HK-2 (cell line): ENCODE measurements around the gene POP5.

Source experiments
- DNase-seq: peaks from one replicate; pipeline ENCODE4 v3.0.0-alpha.2; 2018; ENCODE audit not compliant: unreplicated experiment

Gene POP5

DNA sequence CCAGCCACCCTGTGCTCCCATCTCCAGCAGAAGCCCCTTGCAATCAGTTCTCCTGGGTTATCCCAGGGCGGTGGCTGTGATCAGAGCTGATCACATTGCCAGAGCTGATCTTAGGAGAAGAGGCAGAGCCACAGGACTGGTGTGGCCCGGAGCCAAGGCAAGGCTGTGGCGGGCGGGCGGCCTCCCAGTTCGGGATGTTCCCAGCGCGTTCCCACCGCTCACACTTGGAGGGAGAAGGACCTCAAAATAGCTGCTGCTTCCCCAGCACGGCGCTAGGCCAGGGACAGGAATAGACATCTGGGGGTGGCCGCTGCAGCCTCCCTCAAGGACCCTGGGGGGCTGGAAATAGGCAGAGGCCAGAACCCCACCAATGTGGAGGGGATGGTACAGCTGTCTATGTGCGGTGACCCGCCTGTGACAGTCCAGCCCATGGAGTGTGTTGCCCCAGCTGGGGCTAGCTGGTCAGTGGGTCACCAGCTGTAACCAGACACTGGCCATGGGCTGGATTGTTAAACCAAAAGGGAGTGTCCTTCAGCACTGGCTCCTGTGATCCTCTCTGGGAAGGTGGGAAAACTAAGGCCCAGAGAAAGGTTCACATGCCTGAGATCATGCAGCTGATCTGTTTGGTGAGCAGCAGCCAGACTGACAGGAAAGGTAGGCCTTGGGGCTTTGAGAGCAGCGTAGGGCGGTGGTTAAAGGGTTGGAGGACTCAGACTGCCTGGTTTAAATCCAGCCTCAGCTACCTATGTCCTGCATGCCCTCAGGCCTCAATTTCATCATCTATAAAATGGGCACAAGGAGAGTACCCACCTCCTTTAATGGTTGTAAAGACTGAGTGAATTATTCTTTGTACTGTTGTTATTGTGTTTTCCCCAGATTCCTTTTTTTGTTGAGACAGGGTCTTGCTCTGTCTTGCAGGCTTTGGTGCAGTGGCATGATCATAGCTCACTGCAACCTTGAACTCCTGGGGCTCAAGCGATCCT lies 8.0 kb upstream of the POP5 start:
- no peak for DNase-seq

- DNase-seq, result no peak
Observed at GRCh38 chr12:120588371-120588770, 7.2 kb upstream of the POP5 start.

DNA sequence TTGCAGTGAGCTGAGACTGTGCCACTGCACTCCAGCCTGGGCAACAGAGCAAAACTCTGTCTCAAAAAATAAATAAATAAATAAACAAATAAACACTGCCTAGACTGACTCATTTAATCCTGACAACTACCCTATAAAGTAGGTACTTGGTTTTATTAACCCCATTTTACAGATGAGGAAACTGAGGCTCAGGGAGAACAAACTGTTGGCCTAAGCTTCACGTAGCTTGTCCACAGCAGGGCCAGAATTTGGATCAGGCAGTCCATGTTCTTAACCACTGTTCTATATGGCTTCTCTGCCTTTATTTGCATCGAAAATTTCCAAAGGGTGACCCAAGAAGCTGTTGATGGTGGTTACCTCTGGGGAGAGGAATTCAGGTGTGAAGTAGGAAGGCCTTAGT lies 5.7 kb upstream of the POP5 start:
- DNase-seq, result no peak

- DNase-seq, result no peak
Observed at GRCh38 chr12:120586206-120586605, 5.0 kb upstream of the POP5 start.

GRCh38 chr12:120584343-120585149 lies 3.3 kb upstream of the POP5 start:
- peak; percentile 67 for DNase-seq

DNA sequence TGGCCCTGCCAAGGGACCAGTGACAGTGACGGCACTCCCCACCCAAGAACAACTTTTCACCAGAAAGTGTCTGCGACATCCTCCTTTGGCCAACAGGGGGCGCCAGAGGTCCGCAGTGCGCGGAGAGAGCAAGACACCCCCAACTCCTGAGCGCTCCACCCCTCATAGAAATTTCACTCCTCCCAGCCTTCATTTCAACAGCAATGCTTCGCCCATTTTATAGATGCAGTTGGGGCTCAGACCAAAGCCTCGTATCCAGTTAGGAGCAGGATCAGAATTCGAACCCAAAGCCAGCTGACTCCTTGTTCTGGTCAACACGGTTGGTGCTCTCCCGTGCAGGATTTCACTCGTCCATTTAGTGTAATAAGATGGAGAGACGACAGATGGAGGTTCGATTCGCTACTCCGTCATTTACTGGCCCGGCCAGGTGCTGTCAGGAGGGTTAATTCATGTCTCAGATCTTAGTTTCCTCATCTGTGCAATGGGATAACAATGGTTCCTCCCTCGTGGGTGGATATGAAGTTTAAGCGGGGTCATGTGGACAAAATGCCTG lies 2.4 kb upstream of the POP5 start:
- DNase-seq, result peak; percentile 73

- DNase-seq, result no peak
Observed at GRCh38 chr12:120581998-120582397, 796 bp upstream of the POP5 start.

- no peak for DNase-seq
Observed at GRCh38 chr12:120579179-120579578, 2.0 kb downstream of the POP5 start.

DNA sequence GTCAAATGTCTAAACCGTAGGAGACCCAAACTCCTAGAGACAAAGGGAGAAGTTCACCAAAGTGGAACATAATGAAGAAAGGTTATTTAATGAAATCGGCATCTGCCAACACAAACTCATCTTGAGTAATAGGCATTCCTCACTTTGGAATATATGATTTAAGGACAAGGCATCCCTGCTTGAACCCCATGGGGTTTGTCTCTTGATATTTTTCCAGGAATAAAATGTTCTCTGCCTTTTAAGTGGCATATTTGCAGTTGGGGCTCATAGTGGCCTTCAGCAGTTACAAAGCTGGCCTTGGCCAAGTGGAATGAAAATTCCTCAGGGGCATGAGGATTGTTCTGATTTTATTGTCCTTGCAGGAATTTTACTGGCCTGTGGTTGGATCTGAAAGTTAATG lies 7.1 kb downstream of the POP5 start:
- no peak for DNase-seq

DNA sequence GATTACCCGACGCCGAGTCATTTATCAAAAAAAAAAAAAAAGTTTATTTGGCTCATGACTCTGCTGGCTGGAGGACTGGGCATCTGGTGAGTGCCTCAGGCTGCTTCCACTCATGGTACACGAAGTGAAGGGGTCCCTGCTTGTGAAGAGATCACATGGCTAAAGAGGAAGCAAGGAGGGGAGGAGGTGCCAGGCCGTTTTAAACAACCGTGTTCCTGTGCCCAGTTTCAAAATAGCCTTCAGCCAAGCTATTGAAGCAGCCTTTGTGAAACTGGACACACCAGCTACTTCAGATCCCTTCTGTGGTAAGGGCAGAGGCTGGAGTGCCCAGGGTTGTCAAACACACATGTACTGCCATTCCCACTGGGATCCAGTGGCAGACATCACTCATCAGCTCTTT lies 7.6 kb downstream of the POP5 start:
- DNase-seq, result no peak

GRCh38 chr12:120571299-120571698 lies 9.9 kb downstream of the POP5 start:
- no peak for DNase-seq

GRCh38 chr12:120563495-120563894 lies 17.7 kb downstream of the POP5 start:
- DNase-seq, result no peak

DNA sequence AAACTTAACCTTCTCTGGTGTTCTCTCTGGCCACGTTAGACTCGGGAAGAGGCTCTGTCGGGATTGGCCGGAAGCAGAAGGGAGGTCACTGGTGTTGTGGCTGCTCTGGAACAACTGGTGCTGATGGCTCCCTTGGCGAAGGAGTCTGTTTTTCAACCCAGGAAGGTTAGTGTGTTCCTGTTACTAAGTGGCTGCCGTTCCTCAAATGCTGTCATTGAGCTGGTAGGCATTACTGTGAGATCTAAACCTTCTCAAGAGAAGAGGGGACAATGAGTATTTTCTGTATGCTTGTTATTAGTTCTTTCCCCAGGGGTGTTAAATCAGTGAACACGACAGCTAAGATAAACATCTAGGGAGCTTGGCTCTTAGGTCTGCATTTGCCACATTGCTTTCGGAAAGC lies 18.3 kb downstream of the POP5 start:
- no peak for DNase-seq

- DNase-seq, result no peak
Observed at GRCh38 chr12:120557589-120557988, 23.6 kb downstream of the POP5 start.

DNA sequence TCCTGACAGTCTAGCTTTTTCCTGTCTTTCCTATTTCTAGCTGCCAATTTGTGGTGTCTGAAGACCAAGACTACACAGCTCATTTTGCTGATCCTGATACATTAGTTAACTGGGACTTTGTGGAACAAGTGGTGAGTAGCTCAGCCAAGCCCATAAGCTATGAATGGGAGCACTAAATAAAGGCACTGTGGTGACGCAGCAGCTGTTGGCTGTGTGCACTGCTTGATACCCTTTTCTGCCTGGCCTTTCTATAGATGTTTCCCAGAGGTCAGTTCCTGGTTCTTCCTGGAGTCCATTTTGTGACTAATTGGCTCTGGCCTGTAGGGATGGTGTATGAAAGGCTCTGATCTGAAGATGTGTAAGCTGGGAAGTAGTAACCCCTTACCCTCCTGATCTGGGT lies 26.5 kb downstream of the POP5 start:
- DNase-seq, result no peak

DNA sequence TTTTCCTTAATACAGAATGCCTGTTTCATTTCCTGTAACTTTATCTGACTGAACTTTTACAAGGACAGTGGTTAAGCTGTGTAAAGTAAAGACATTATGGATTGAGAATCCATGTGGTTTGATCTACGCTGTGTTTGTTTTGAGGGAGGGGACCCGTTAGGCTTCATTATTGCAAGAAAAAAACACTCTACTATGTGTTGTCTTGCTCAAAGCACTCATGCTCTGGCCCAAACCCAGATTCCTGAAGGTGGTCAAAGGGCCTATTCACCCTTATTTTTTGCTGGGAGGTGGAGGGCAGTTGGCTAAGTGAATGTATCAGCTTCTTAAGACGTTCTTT lies 35.2 kb downstream of the POP5 start:
- no peak for DNase-seq

- no peak for DNase-seq
Observed at GRCh38 chr12:120544691-120545090, 36.5 kb downstream of the POP5 start.

GRCh38 chr12:120542166-120542565 lies 39.0 kb downstream of the POP5 start:
- no peak for DNase-seq

DNA sequence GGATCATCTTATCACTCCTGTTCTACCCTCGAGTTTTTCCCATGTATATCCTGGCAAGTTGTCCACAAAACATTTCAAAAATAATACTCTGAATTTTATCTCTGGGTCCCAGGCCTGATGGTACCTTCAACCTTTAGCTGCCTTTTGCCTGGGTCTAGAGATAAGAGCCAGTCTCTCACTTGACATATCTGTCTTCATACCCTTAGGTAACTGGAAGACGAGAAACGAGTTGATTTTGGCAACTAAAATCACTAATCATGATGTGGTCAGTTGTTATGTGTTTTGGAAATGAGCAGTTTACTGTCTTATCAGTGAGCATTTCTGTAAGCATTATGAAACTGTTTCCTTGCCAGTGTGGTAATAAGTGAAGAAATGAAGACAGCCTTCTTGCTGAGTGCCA lies 40.8 kb downstream of the POP5 start:
- no peak for DNase-seq

GRCh38 chr12:120539303-120539702 lies 41.9 kb downstream of the POP5 start:
- DNase-seq, result no peak

DNA sequence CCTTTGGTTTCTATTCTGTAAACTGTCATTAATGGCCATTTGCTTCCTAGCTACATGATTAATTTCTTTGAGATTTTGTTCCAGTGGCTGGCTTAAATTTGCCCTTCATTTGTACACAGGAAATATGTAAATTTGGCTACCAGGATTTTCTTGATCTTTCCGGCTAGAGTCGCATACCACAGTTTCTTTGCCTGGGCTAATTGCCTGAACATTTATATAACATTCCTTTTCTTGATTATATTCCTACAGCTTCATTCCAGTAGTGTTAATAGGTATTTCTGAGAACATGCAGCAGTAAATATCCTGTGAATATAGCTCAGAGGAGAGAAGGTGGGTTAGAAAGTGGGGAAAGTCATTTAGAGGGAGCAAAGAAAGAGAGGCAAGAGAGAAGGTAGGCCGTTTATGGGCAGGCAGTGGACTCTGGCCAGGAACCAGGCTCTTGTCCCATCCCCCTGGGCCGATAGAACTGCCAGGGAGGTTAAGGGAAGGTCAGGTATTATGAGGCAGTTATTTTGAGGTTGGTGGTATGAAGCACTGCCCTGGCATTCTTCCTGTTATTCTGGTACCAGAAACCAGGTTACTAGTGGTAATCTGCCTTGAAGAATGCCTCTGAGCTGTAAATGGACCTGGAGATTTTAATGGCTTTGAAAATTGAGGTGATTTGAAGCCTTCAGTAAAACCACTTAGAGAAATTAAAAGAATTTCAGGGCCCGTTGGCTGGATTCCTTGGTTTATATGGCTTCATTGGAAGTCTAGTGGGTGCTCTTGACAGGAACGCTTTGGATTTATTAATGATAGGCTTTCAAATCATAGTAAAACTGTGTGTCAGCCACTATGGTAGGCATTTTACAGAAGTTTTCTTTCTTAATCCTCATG lies 42.7 kb downstream of the POP5 start:
- DNase-seq, result peak; percentile 49

- no peak for DNase-seq
Observed at GRCh38 chr12:120537856-120538220, 43.4 kb downstream of the POP5 start.
